Adrenal gland (tissue), 5 donors: Measurements from ENCODE around the gene APBA1.
"Not testable (repeated sequence)": the region's sequence is repeated elsewhere in the genome, so short reads cannot be mapped to it uniquely, and the experiment has no call there.

Experiments
- CTCF ChIP-seq, 6 experiments: fragments of 450-650 bp in 4 of 6; fragments of 200-600 bp in 2 of 6; sonication (generic) in 1 of 6; IDR thresholded peaks; 1 replicate in 5 of 6; 2 replicates in 1 of 6; pipeline versions ENCODE4 v1.5.1 to v1.8.0; 2016 to 2021; ENCODE audit warnings: antibody characterized with exemption in 6 of 6, mild to moderate bottlenecking in 2 of 6, moderate library complexity in 1 of 6
- POLR2A ChIP-seq, 2 donors: fragments of 450-650 bp; IDR thresholded peaks; one replicate each; pipeline ENCODE4 v1.6.1; 2017; ENCODE audit warnings: antibody characterized with exemption in 2 of 2, mild to moderate bottlenecking in 2 of 2, moderate library complexity in 1 of 2
- donor health status: DM: no; HTN: no; CAD: no.

DNA sequence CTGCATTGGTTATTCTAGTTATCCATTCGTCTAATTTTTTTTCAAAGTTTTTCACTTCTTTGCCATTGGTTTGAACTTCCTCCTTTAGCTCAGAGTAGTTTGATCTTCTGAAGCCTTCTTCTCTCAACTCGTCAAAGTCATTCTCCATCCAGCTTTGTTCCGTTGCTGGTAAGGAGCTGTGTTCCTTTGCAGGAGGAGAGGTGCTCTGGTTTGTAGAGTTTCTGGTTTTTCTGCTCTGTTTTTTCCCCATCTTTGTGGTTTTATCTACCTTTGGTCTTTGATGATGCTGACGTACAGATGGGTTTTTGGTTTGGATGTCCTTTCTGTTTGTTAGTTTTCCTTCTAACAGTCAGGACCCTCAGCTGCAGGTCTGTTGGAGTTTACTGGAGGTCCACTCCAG lies 232.5 kb downstream of the APBA1 start:
- TF ChIP-seq CTCF, POLR2A (IDR thresholded peaks at IDR 0.05): not testable (repeated sequence)
